Activated naive CD4-positive, alpha-beta T cell treated with anti-CD3 and anti-CD28 coated beads, Interleukin-2, amount 50 U/mL, for 72 hours (primary cell): ENCODE measurements around the gene STAM. TPM values are rescaled to one million over a fixed set of nuclear protein-coding genes. Genes with fewer than 3 reads are reported as not detected.

Experiments used
- ATAC-seq, 2 donors: fragments of 150-1000 bp; cut with Tn5 transposase; 2 replicates each; pipeline ENCODE4 v1.10.0; 2021; ENCODE audit warnings: mild to moderate bottlenecking in 2 of 2, moderate library complexity in 2 of 2
- DNase-seq, 2 donors: peaks; one replicate each; pipeline ENCODE4 v3.0.0; 2021 to 2022; ENCODE audit warnings: low spot score in 2 of 2
- H3K27ac Mint-ChIP-seq, 2 donors: one replicate each; pipeline ENCODE4 v1.8.0; 2022; ENCODE audit warnings: mild to moderate bottlenecking in 2 of 2, mixed read lengths in 2 of 2
- H3K36me3 Mint-ChIP-seq, 2 donors: one replicate each; pipeline ENCODE4 v1.8.0; 2022; ENCODE audit warnings: mixed read lengths in 2 of 2
- H3K9me3 Mint-ChIP-seq, 2 donors: one replicate each; pipeline ENCODE4 v1.8.0; 2022; ENCODE audit warnings: mixed read lengths in 2 of 2
- total RNA-seq, 2 donors: library from RNA; stranded (reverse); gene quantifications; one replicate each; pipeline ENCODE4 v1.2.3, GENCODE V29; 2022

STAM gene
- total RNA-seq, 2 donors from 2014 or later, result 22.3 to 30.8 TPM

DNA sequence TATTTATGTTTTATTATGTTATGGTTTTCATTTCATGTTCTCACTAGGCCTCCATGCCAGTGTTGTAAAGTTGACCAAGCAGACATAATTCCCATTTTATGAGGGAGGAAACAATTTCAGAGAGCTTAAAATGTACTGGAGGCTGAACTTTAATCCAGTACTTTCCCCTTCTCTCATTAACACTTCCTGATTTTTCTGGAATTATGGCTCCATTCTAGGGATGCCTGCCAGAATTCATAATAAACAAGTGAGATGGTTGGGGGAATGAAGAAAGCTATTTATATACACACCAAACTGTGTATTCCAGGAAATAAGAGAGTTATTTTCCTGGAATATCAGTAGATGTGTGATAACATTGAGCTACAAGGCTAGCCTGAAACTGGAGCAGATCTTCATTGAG is 114.9 kb downstream of the STAM start:
- no peak for ATAC-seq
- H3K9me3 Mint-ChIP-seq, result no peaks in the 10 kb centered on the region
- no peak for DNase-seq
- no peak overlapping the region for H3K27ac Mint-ChIP-seq
- no peaks in the 10 kb centered on the region for H3K36me3 Mint-ChIP-seq

DNA sequence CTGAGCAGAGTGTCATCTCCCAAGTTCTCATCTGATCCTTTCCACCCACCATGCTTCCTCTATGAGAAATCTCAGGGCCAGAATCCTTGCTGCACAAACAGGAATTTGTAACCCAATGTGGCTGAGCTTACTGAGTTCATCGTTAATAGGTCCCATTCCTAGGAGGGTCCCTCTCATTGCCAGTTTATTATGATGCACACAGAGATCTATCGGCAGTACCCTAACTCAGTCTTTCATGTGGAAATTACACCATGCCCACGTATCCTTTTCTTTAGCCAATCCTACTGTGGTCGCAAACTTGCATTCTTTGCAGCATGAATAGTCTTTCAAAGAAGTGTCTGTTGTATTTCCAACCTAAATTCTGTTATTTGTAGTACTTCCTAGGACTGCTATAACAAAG is 120.2 kb downstream of the STAM start:
- ATAC-seq (no peak), DNase-seq (no peak)
- no peaks in the 10 kb centered on the region for H3K9me3 Mint-ChIP-seq
- no peaks in the 10 kb centered on the region for H3K36me3 Mint-ChIP-seq
- no peak overlapping the region for H3K27ac Mint-ChIP-seq

DNA sequence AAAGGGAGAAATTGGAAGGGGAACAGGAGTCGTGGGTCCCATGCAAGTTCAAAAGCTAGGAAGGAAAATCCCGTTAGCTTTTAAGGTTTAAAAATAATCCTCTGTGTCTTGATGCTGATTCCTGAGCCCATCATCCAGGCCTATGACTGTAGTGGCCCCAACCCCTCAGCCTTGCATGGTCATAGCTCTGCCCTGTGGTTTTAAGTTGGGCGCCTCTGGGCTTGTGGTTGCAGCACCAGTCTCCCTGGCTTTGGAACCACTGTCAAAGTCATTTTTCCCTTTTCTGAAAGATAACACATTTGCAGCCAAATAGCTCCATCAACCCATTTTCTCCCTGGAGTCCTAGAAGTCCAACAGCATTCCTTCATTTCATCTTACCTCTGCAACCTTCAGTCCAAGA is 121.7 kb downstream of the STAM start:
- Mint-ChIP-seq H3K9me3 (no peaks in the 10 kb centered on the region), H3K36me3 (no peaks in the 10 kb centered on the region), H3K27ac (no peak overlapping the region)
- ATAC-seq, result no peak
- DNase-seq, result no peak

Other genes starting within 250 kb of the STAM start
- under 1 TPM in 1 of 2 donors, not detected in 1; 0.10 TPM for gene ST8SIA6, start 189.6 kb upstream of the STAM start, total RNA-seq
- gene HACD1, start 26.8 kb upstream of the STAM start, total RNA-seq, result 1 to 10 TPM; 1.8 to 2.0 TPM
- gene TMEM236, start 108.0 kb downstream of the STAM start, total RNA-seq, result under 1 TPM; 0.05 to 0.18 TPM
- not detected for gene MRC1, start 165.2 kb downstream of the STAM start, total RNA-seq